SK-N-SH treated with all-trans-retinoic acid at 6 μM for 48 hours (cell line): ENCODE measurements around the gene COMMD10.

Source experiments
- ARNTL ChIP-seq: fragments of 450-650 bp; formaldehyde crosslinking; IDR thresholded peaks from 2 replicates; pipeline ENCODE4 v1.5.0; 2020; ENCODE audit warnings: low read depth, mild to moderate bottlenecking, moderate library complexity, borderline replicate concordance
- CSDC2 ChIP-seq: fragments of 250-450 bp; sonication (Bioruptor Pico); IDR thresholded peaks from 2 replicates; pipeline ENCODE4 v1.5.0; 2020; ENCODE audit warnings: mild to moderate bottlenecking, moderate library complexity
- TF ChIP-seq, protein P1 (sequence below): fragments of 250-450 bp; sonication (Bioruptor Pico); IDR thresholded peaks from 2 replicates; pipeline ENCODE4 v1.8.0; 2021; ENCODE audit warnings: low read depth, mild to moderate bottlenecking, moderate library complexity, borderline replicate concordance
- TF ChIP-seq, protein P2 (sequence below): fragments of 250-450 bp; sonication (Bioruptor Pico); IDR thresholded peaks from 2 replicates; pipeline ENCODE4 v1.5.1; 2020; ENCODE audit warnings: low read depth, mild to moderate bottlenecking, moderate library complexity
- TF ChIP-seq, protein P3 (sequence below): fragments of 250-450 bp; sonication (Bioruptor Pico); IDR thresholded peaks from 2 replicates; pipeline ENCODE4 v1.8.0; 2020; ENCODE audit warnings: mild to moderate bottlenecking, moderate library complexity, borderline replicate concordance

DNA sequence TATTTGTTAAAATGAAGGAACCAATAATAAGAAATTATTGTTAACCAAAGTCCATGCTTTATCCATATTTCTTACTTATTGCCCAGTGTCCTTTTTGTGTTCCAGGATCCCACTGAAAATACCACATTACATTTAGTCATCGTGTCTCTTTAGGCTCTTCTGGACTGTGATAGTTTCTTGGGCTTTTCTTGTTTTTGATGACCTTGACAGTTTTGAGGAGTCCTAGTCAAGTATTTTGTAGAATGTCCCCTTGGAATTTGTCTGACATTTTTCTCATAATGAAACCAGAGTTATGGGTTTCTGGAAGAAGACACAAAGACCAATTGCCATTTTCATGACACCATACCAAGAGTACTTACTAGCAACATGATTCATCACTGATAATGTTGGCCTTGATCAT, 13.6 kb upstream of the COMMD10 start:
- TF ChIP-seq CSDC2 (CRISPR knock-in tag) = no peak
- TF ChIP-seq, protein P1, sequence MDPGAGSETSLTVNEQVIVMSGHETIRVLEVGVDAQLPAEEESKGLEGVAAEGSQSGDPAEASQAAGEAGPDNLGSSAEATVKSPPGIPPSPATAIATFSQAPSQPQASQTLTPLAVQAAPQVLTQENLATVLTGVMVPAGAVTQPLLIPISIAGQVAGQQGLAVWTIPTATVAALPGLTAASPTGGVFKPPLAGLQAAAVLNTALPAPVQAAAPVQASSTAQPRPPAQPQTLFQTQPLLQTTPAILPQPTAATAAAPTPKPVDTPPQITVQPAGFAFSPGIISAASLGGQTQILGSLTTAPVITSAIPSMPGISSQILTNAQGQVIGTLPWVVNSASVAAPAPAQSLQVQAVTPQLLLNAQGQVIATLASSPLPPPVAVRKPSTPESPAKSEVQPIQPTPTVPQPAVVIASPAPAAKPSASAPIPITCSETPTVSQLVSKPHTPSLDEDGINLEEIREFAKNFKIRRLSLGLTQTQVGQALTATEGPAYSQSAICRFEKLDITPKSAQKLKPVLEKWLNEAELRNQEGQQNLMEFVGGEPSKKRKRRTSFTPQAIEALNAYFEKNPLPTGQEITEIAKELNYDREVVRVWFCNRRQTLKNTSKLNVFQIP = no peak
- TF ChIP-seq, protein P2, sequence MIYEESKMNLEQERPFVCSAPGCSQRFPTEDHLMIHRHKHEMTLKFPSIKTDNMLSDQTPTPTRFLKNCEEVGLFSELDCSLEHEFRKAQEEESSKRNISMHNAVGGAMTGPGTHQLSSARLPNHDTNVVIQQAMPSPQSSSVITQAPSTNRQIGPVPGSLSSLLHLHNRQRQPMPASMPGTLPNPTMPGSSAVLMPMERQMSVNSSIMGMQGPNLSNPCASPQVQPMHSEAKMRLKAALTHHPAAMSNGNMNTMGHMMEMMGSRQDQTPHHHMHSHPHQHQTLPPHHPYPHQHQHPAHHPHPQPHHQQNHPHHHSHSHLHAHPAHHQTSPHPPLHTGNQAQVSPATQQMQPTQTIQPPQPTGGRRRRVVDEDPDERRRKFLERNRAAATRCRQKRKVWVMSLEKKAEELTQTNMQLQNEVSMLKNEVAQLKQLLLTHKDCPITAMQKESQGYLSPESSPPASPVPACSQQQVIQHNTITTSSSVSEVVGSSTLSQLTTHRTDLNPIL = no peak
- TF ChIP-seq ARNTL (CRISPR knock-in tag) = no peak
- TF ChIP-seq, protein P3, sequence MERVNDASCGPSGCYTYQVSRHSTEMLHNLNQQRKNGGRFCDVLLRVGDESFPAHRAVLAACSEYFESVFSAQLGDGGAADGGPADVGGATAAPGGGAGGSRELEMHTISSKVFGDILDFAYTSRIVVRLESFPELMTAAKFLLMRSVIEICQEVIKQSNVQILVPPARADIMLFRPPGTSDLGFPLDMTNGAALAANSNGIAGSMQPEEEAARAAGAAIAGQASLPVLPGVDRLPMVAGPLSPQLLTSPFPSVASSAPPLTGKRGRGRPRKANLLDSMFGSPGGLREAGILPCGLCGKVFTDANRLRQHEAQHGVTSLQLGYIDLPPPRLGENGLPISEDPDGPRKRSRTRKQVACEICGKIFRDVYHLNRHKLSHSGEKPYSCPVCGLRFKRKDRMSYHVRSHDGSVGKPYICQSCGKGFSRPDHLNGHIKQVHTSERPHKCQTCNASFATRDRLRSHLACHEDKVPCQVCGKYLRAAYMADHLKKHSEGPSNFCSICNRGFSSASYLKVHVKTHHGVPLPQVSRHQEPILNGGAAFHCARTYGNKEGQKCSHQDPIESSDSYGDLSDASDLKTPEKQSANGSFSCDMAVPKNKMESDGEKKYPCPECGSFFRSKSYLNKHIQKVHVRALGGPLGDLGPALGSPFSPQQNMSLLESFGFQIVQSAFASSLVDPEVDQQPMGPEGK (CRISPR knock-in tag) = no peak
